Parathyroid adenoma (tissue), 2 donors: ENCODE results near the gene CACNA1G.

ENCODE experiments used
- H2AFZ ChIP-seq: fragments of 300-600 bp; sonication (generic); one replicate; pipeline ENCODE4 v1.7.0; 2017; ENCODE audit warnings: antibody characterized with exemption, mild to moderate bottlenecking
- H3K27ac ChIP-seq: fragments of 300-600 bp; sonication (generic); one replicate; pipeline ENCODE4 v1.7.0; 2017
- H3K27me3 ChIP-seq: fragments of 300-600 bp; sonication (generic); one replicate; pipeline ENCODE4 v1.7.0; 2017; ENCODE audit warnings: low read length; ENCODE audit not compliant: control insufficient read depth, insufficient read depth
- H3K36me3 ChIP-seq: fragments of 300-600 bp; sonication (generic); one replicate; pipeline ENCODE4 v1.7.0; 2017; ENCODE audit warnings: low read length; ENCODE audit not compliant: control insufficient read depth, insufficient read depth
- H3K4me1 ChIP-seq: fragments of 300-600 bp; sonication (generic); one replicate; pipeline ENCODE4 v1.7.0; 2017; ENCODE audit warnings: control low read depth
- H3K4me2 ChIP-seq: fragments of 300-600 bp; sonication (generic); one replicate; pipeline ENCODE4 v1.7.0; 2017; ENCODE audit warnings: low read length
- H3K4me3 ChIP-seq: fragments of 300-600 bp; sonication (generic); one replicate; pipeline ENCODE4 v1.7.0; 2017; ENCODE audit warnings: low read depth, low read length
- H3K79me2 ChIP-seq: fragments of 300-600 bp; sonication (generic); one replicate; pipeline ENCODE4 v1.7.0; 2017; ENCODE audit warnings: control low read depth
- H3K9ac ChIP-seq: fragments of 300-600 bp; sonication (generic); one replicate; pipeline ENCODE4 v1.7.0; 2017; ENCODE audit warnings: mild to moderate bottlenecking
- H3K9me3 ChIP-seq: fragments of 300-600 bp; sonication (generic); one replicate; pipeline ENCODE4 v1.7.0; 2017; ENCODE audit warnings: low read length; ENCODE audit not compliant: control insufficient read depth
- CTCF ChIP-seq: fragments of 300-600 bp; sonication (generic); IDR thresholded peaks from one replicate; pipeline ENCODE4 v1.7.0; 2017; ENCODE audit warnings: antibody characterized with exemption, mild to moderate bottlenecking
- donor health status: primary hyperparathyroidism.

Gene CACNA1G

GRCh38 chr17:50632637-50633036, 72.1 kb downstream of the CACNA1G start:
- peaks cover 52% of the 10 kb centered on the region for H3K4me1 ChIP-seq

GRCh38 chr17:50633683-50634082, 73.2 kb downstream of the CACNA1G start:
- H3K9ac ChIP-seq, result no peak overlapping the region
- no peaks in the 10 kb centered on the region for H3K79me2 ChIP-seq
- H3K27me3 ChIP-seq, result no peaks in the 10 kb centered on the region
- H3K9me3 ChIP-seq, result no peaks in the 10 kb centered on the region
- H3K36me3 ChIP-seq, result no peaks in the 10 kb centered on the region
- H3K4me3 ChIP-seq, result no peak overlapping the region
- H3K4me1 ChIP-seq, result peaks cover 47% of the 10 kb centered on the region
- H3K27ac ChIP-seq, result no peak overlapping the region
- no peak overlapping the region for H3K4me2 ChIP-seq
- no peak overlapping the region for H2AFZ ChIP-seq
- TF ChIP-seq CTCF, result no peak

More at GRCh38 chr17:50632637-50633036, 72.1 kb downstream of the CACNA1G start:
- Histone ChIP-seq H3K9ac (no peak overlapping the region), H3K27me3 (no peaks in the 10 kb centered on the region), H3K4me3 (no peak overlapping the region), H3K4me2 (no peak overlapping the region), H3K27ac (peak overlapping the region; percentile 15), H3K36me3 (no peaks in the 10 kb centered on the region), H3K9me3 (no peaks in the 10 kb centered on the region), H2AFZ (peak overlapping the region; percentile 63), H3K79me2 (no peaks in the 10 kb centered on the region)
- TF ChIP-seq CTCF, result no peak

- H3K79me2 ChIP-seq, result no peaks in the 10 kb centered on the region
- H3K9me3 ChIP-seq, result no peaks in the 10 kb centered on the region
- peak within 1 kb of the TSS; percentile 17 for H3K4me3 ChIP-seq
- H2AFZ ChIP-seq, result peak within 1 kb of the TSS; percentile 50
- no peak for TF ChIP-seq CTCF
- no peak within 1 kb of the TSS for H3K9ac ChIP-seq
- H3K27me3 ChIP-seq, result no peaks in the 10 kb centered on the region
- H3K4me1 ChIP-seq, result peaks cover 52% of the 10 kb centered on the region
- peak within 1 kb of the TSS; percentile 57 for H3K4me2 ChIP-seq
- H3K27ac ChIP-seq, result no peak within 1 kb of the TSS
- H3K36me3 ChIP-seq, result no peaks in the 10 kb centered on the region
Measured at GRCh38 chr17:50634224-50634914, 73.9 kb downstream of the CACNA1G start, which contains the start of gene ABCC3. ABCC3 (plus strand) TSS chr17:50634881; CDS start chr17:50634937, 56 bp downstream.

GRCh38 chr17:50634915-50635731, 74.6 kb downstream of the CACNA1G start:
- peaks cover 59% of the 10 kb centered on the region for H3K4me1 ChIP-seq
- peak overlapping the region; percentile 50 for H2AFZ ChIP-seq
- no peaks in the 10 kb centered on the region for H3K79me2 ChIP-seq
- no peaks in the 10 kb centered on the region for H3K9me3 ChIP-seq
- peak overlapping the region; percentile 57 for H3K4me2 ChIP-seq
- no peak overlapping the region for H3K27ac ChIP-seq
- H3K27me3 ChIP-seq, result no peaks in the 10 kb centered on the region
- H3K9ac ChIP-seq, result no peak overlapping the region
- no peak overlapping the region for H3K4me3 ChIP-seq
- no peak for TF ChIP-seq CTCF
- no peaks in the 10 kb centered on the region for H3K36me3 ChIP-seq
